GM23338 (cell line): ENCODE results near the gene TYMP. TPM values are rescaled to one million over a fixed set of nuclear protein-coding genes. Genes with fewer than 3 reads are reported as not detected.

Source experiments
- ATAC-seq: fragments of 200-7000 bp; cut with Tn5 transposase; 3 replicates; pipeline ENCODE4 v1.9.1; 2020
- DNase-seq: peaks from one replicate; pipeline ENCODE4 v3.0.0-alpha.2; 2015; ENCODE audit warnings: low spot score
- H2AFZ ChIP-seq: fragments of 200-600 bp; sonication (generic); 2 replicates; pipeline ENCODE4 v1.8.0; 2016; ENCODE audit warnings: antibody characterized with exemption, mild to moderate bottlenecking, moderate library complexity
- H3F3A ChIP-seq: fragments of 200-600 bp; sonication (generic); replicated peaks from 2 replicates; pipeline ENCODE4 v1.8.0; 2017; ENCODE audit warnings: antibody characterized with exemption, mixed run types, low read depth
- H3K27ac ChIP-seq: fragments of 200-600 bp; sonication (generic); 2 replicates; pipeline ENCODE4 v1.6.1; 2016; ENCODE audit warnings: low read depth
- H3K27me3 ChIP-seq: fragments of 200-600 bp; sonication (generic); 2 replicates; pipeline ENCODE4 v1.8.0; 2016; ENCODE audit warnings: mild to moderate bottlenecking, mixed run types, moderate library complexity; ENCODE audit not compliant: insufficient read depth
- H3K36me3 ChIP-seq: fragments of 200-600 bp; sonication (generic); 2 replicates; pipeline ENCODE4 v1.8.0; 2016; ENCODE audit warnings: mild to moderate bottlenecking; ENCODE audit not compliant: insufficient read depth
- H3K4me1 ChIP-seq: fragments of 200-600 bp; sonication (generic); 2 replicates; pipeline ENCODE4 v1.8.0; 2016; ENCODE audit warnings: mild to moderate bottlenecking, moderate library complexity; ENCODE audit not compliant: insufficient read depth
- H3K4me2 ChIP-seq: fragments of 200-600 bp; sonication (generic); 2 replicates; pipeline ENCODE4 v1.7.1; 2017; ENCODE audit warnings: mixed run types
- H3K4me3 ChIP-seq: fragments of 200-600 bp; sonication (generic); 2 replicates; pipeline ENCODE4 v1.6.1; 2016; ENCODE audit warnings: mixed run types
- H3K79me2 ChIP-seq: fragments of 200-600 bp; sonication (generic); replicated peaks from 2 replicates; pipeline ENCODE4 v1.8.0; 2017; ENCODE audit warnings: mild to moderate bottlenecking; ENCODE audit not compliant: insufficient read depth
- H3K9me2 ChIP-seq: fragments of 200-600 bp; sonication (generic); 2 replicates; pipeline ENCODE4 v1.8.0; 2017; ENCODE audit not compliant: insufficient read depth
- H4K20me1 ChIP-seq: fragments of 200-600 bp; sonication (generic); replicated peaks from 2 replicates; pipeline ENCODE4 v1.8.0; 2017; ENCODE audit warnings: mild to moderate bottlenecking; ENCODE audit not compliant: insufficient read depth
- H3K27ac Mint-ChIP-seq: 2 replicates; pipeline ENCODE4 v1.8.0; 2020; ENCODE audit warnings: inconsistent platforms, mild to moderate bottlenecking, moderate library complexity, mixed read lengths
- H3K27me3 Mint-ChIP-seq: 3 replicates; pipeline ENCODE4 v1.8.0; 2022; ENCODE audit warnings: low read depth, mild to moderate bottlenecking, moderate library complexity, mixed read lengths, inconsistent platforms; ENCODE audit not compliant: insufficient read depth, poor library complexity
- H3K36me3 Mint-ChIP-seq: 3 replicates; pipeline ENCODE4 v1.8.0; 2021; ENCODE audit warnings: low read depth, mild to moderate bottlenecking, inconsistent platforms, moderate library complexity, mixed read lengths
- H3K4me1 Mint-ChIP-seq: 3 replicates; pipeline ENCODE4 v1.8.0; 2020; ENCODE audit warnings: mild to moderate bottlenecking, inconsistent platforms, mixed read lengths
- H3K4me3 Mint-ChIP-seq: 3 replicates; pipeline ENCODE4 v1.8.0; 2021; ENCODE audit warnings: moderate library complexity, mild to moderate bottlenecking, inconsistent platforms, mixed read lengths
- H3K9me3 Mint-ChIP-seq: 3 replicates; pipeline ENCODE4 v1.8.0; 2020; ENCODE audit warnings: moderate library complexity, mild to moderate bottlenecking, inconsistent platforms, mixed read lengths
- CREB1 ChIP-seq: fragments of 250-450 bp; sonication (Bioruptor Pico); IDR thresholded peaks from 2 replicates; pipeline ENCODE4 v1.5.0; 2020; ENCODE audit warnings: low read depth, mild to moderate bottlenecking, moderate library complexity
- ETS1 ChIP-seq: IDR thresholded peaks from 2 replicates; pipeline ENCODE4 v1.6.1; 2016; ENCODE audit warnings: antibody characterized with exemption
- EZH2 ChIP-seq: fragments of 200-600 bp; sonication (generic); IDR thresholded peaks from one replicate; pipeline ENCODE4 v1.8.0; 2017; ENCODE audit warnings: antibody characterized with exemption, mild to moderate bottlenecking, low read depth; ENCODE audit not compliant: unreplicated experiment
- EZH2phosphoT487 ChIP-seq: fragments of 200-600 bp; sonication (generic); IDR thresholded peaks from one replicate; pipeline ENCODE4 v1.8.1; 2018; ENCODE audit warnings: antibody characterized with exemption; ENCODE audit not compliant: unreplicated experiment
- JUNB ChIP-seq: IDR thresholded peaks from one replicate; pipeline ENCODE4 v1.6.1; 2016; ENCODE audit warnings: antibody characterized with exemption; ENCODE audit not compliant: unreplicated experiment
- NANOG ChIP-seq: IDR thresholded peaks from 2 replicates; pipeline ENCODE4 v1.6.1; 2016; ENCODE audit warnings: antibody characterized with exemption, borderline replicate concordance
- POLR2AphosphoS5 ChIP-seq: IDR thresholded peaks from 2 replicates; pipeline ENCODE4 v1.6.1; 2016; ENCODE audit warnings: antibody characterized with exemption, low read depth
- REST ChIP-seq: IDR thresholded peaks from one replicate; pipeline ENCODE4 v1.6.1; 2018; ENCODE audit warnings: antibody characterized with exemption; ENCODE audit not compliant: unreplicated experiment
- STAT1 ChIP-seq: IDR thresholded peaks from one replicate; pipeline ENCODE4 v1.6.1; 2016; ENCODE audit warnings: antibody characterized with exemption; ENCODE audit not compliant: unreplicated experiment
- ZNF114 ChIP-seq: fragments of 250-450 bp; sonication (Bioruptor Pico); IDR thresholded peaks from 2 replicates; pipeline ENCODE4 v1.5.0; 2020; ENCODE audit warnings: mild to moderate bottlenecking, moderate library complexity
- ZNF331 ChIP-seq: fragments of 250-450 bp; sonication (Bioruptor Pico); IDR thresholded peaks from 2 replicates; pipeline ENCODE4 v1.5.0; 2020; ENCODE audit warnings: low read depth, mild to moderate bottlenecking, moderate library complexity
- polyA plus RNA-seq: library from polyadenylated mRNA; unstranded; fragments of >200 nt; fragmentation: Nextera tagmentation; extraction: Ambion mirVana; gene quantifications from 2 replicates; pipeline ENCODE4 v1.2.1, GENCODE V29; 2016
- total RNA-seq: library from RNA; depleted of rRNA; stranded (reverse); fragments of >200 nt; shearing (Covaris generic); gene quantifications from 2 replicates; pipeline ENCODE4 v1.2.3, GENCODE V29; 2014
- TF ChIP-seq, protein P1 (sequence below), 2 experiments: fragments of 200-600 bp in 1 of 2; sonication (generic) in 1 of 2; conservative IDR thresholded peaks; 2 replicates each; pipeline versions ENCODE4 v1.5.1 to v1.6.1; 2016 to 2017; ENCODE audit warnings: antibody characterized with exemption in 2 of 2, low read depth in 2 of 2, mild to moderate bottlenecking in 2 of 2, moderate library complexity in 1 of 2
- TF ChIP-seq, protein P2 (sequence below): fragments of 250-450 bp; sonication (Bioruptor Pico); IDR thresholded peaks from 2 replicates; pipeline ENCODE4 v1.5.0; 2020; ENCODE audit warnings: mild to moderate bottlenecking, moderate library complexity

The TYMP gene
- total and polyA plus RNA-seq, 2 experiments from 2014 or later: 0.28 to 1.8 TPM

DNA sequence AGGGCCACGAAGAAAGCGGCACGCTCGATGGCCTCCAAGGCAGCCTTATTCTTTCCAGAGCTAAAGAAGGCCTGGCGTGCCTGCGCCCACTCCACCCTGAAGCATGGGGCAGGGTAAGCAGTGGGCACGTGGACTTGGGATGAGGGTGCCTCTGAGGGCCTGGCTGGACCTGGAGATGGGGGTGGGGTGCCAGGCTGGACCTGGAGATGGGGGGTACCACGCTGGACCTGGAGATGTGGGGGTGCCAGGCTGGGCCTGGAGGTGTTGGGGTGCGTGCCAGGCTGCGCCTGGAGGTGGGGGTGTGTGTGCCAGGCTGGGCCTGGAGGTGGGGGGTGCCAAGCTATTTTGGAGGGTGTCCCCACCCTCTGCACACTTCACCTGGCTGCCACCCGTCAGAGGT, 43.2 kb upstream of the TYMP start:
- peaks cover 6% of the 10 kb centered on the region for H3K27me3 Mint-ChIP-seq
- peaks cover 44% of the 10 kb centered on the region for H3K36me3 Mint-ChIP-seq
- no peaks in the 10 kb centered on the region for H3K36me3 ChIP-seq
- no peak overlapping the region for H3K4me3 ChIP-seq
- no peak overlapping the region for H2AFZ ChIP-seq
- TF ChIP-seq ZNF114 (CRISPR knock-in tag) (no peak), CREB1 (no peak), EZH2phosphoT487 (no peak), REST (no peak), POLR2AphosphoS5 (no peak), ETS1 (no peak), NANOG (no peak), ZNF331 (CRISPR knock-in tag) (no peak), STAT1 (no peak), EZH2 (no peak), JUNB (no peak)
- TF ChIP-seq, protein P1, sequence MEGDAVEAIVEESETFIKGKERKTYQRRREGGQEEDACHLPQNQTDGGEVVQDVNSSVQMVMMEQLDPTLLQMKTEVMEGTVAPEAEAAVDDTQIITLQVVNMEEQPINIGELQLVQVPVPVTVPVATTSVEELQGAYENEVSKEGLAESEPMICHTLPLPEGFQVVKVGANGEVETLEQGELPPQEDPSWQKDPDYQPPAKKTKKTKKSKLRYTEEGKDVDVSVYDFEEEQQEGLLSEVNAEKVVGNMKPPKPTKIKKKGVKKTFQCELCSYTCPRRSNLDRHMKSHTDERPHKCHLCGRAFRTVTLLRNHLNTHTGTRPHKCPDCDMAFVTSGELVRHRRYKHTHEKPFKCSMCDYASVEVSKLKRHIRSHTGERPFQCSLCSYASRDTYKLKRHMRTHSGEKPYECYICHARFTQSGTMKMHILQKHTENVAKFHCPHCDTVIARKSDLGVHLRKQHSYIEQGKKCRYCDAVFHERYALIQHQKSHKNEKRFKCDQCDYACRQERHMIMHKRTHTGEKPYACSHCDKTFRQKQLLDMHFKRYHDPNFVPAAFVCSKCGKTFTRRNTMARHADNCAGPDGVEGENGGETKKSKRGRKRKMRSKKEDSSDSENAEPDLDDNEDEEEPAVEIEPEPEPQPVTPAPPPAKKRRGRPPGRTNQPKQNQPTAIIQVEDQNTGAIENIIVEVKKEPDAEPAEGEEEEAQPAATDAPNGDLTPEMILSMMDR (conservative IDR thresholded peaks at IDR 0.05; ENCODE audit: low read depth in 2 of 2): no peak
- TF ChIP-seq, protein P2, sequence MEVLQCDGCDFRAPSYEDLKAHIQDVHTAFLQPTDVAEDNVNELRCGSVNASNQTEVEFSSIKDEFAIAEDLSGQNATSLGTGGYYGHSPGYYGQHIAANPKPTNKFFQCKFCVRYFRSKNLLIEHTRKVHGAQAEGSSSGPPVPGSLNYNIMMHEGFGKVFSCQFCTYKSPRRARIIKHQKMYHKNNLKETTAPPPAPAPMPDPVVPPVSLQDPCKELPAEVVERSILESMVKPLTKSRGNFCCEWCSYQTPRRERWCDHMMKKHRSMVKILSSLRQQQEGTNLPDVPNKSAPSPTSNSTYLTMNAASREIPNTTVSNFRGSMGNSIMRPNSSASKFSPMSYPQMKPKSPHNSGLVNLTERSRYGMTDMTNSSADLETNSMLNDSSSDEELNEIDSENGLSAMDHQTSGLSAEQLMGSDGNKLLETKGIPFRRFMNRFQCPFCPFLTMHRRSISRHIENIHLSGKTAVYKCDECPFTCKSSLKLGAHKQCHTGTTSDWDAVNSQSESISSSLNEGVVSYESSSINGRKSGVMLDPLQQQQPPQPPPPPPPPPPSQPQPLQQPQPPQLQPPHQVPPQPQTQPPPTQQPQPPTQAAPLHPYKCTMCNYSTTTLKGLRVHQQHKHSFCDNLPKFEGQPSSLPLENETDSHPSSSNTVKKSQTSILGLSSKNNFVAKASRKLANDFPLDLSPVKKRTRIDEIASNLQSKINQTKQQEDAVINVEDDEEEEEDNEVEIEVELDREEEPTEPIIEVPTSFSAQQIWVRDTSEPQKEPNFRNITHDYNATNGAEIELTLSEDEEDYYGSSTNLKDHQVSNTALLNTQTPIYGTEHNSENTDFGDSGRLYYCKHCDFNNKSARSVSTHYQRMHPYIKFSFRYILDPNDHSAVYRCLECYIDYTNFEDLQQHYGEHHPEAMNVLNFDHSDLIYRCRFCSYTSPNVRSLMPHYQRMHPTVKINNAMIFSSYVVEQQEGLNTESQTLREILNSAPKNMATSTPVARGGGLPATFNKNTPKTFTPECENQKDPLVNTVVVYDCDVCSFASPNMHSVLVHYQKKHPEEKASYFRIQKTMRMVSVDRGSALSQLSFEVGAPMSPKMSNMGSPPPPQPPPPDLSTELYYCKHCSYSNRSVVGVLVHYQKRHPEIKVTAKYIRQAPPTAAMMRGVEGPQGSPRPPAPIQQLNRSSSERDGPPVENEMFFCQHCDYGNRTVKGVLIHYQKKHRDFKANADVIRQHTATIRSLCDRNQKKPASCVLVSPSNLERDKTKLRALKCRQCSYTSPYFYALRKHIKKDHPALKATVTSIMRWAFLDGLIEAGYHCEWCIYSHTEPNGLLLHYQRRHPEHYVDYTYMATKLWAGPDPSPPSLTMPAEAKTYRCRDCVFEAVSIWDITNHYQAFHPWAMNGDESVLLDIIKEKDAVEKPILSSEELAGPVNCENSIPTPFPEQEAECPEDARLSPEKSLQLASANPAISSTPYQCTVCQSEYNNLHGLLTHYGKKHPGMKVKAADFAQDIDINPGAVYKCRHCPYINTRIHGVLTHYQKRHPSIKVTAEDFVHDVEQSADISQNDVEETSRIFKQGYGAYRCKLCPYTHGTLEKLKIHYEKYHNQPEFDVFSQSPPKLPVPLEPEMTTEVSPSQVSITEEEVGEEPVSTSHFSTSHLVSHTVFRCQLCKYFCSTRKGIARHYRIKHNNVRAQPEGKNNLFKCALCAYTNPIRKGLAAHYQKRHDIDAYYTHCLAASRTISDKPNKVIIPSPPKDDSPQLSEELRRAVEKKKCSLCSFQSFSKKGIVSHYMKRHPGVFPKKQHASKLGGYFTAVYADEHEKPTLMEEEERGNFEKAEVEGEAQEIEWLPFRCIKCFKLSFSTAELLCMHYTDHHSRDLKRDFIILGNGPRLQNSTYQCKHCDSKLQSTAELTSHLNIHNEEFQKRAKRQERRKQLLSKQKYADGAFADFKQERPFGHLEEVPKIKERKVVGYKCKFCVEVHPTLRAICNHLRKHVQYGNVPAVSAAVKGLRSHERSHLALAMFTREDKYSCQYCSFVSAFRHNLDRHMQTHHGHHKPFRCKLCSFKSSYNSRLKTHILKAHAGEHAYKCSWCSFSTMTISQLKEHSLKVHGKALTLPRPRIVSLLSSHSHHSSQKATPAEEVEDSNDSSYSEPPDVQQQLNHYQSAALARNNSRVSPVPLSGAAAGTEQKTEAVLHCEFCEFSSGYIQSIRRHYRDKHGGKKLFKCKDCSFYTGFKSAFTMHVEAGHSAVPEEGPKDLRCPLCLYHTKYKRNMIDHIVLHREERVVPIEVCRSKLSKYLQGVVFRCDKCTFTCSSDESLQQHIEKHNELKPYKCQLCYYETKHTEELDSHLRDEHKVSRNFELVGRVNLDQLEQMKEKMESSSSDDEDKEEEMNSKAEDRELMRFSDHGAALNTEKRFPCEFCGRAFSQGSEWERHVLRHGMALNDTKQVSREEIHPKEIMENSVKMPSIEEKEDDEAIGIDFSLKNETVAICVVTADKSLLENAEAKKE (CRISPR knock-in tag): no peak
- H3F3A ChIP-seq: no peaks in the 10 kb centered on the region
- H3K4me1 ChIP-seq: no peaks in the 10 kb centered on the region
- no peaks in the 10 kb centered on the region for H4K20me1 ChIP-seq
- H3K27me3 ChIP-seq: no peaks in the 10 kb centered on the region
- no peak for ATAC-seq
- H3K9me2 ChIP-seq: no peaks in the 10 kb centered on the region
- H3K27ac Mint-ChIP-seq: no peak overlapping the region
- no peak for DNase-seq
- H3K27ac ChIP-seq: no peak overlapping the region
- H3K4me2 ChIP-seq: no peak overlapping the region
- H3K4me3 Mint-ChIP-seq: no peak overlapping the region
- no peaks in the 10 kb centered on the region for H3K79me2 ChIP-seq
- no peaks in the 10 kb centered on the region for H3K4me1 Mint-ChIP-seq
- H3K9me3 Mint-ChIP-seq: no peaks in the 10 kb centered on the region
